HT-29 (cell line): ENCODE results near the gene ACKR4. TPM values are rescaled to one million over a fixed set of nuclear protein-coding genes. Genes with fewer than 3 reads are reported as not detected.
"Not testable (repeated sequence)": the region's sequence is repeated elsewhere in the genome, so short reads cannot be mapped to it uniquely, and the experiment has no call there.

Source experiments
- DNase-seq: peaks from one replicate; pipeline ENCODE4 v3.0.0-alpha.2; 2015; ENCODE audit warnings: low spot score
- total RNA-seq: library from RNA; depleted of rRNA; stranded (reverse); fragments of >200 nt; shearing (Covaris generic); gene quantifications from 2 replicates; pipeline ENCODE4 v1.2.3, GENCODE V29; 2014; rRNA removed

The ACKR4 gene
- total RNA-seq, 1 experiment from 2014 or later, result 0.43 TPM

DNA sequence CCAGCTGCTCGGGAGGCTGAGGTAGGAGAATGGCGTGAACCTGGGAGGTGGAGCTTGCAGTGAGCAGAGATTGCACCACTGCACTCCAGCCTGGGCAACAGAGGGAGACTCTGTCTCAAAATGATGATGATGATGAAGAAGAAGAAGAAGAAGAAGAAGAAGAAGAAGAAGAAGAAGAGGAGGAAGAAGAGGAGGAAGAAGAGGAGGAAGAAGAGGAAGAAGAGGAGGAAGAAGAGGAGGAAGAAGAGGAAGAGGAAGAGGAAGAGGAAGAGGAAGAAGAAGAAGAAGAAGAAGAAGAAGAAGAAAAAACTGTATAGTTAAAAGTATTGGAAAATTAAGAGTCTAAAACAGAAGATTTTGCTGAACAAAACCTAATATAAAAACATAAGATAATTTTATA lies 44.4 kb downstream of the ACKR4 start:
- DNase-seq, result not testable (repeated sequence)

GRCh38 chr3:132641837-132642538 lies 44.9 kb downstream of the ACKR4 start:
- DNase-seq, result peak; percentile 80

GRCh38 chr3:132642539-132642847 lies 45.4 kb downstream of the ACKR4 start:
- DNase-seq, result no peak

DNA sequence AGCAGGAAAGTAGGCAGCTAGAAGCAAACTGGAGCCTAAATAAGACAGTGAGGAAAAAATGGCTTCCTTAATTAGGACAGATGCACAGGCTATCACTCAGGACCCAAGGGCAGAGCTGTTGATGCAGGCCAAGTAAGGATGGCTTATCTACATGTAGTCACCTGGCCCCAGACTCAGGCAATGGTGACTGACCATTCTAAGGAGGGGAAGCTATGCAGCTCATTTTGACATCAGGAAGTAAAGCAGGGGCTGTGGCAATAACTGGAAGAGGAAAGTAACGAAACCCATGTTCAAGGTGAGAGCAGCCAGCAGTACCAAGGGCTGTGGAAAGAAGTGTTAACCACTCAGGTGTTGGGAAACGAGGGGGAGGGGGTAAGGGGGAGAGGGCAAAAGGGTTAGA lies 46.3 kb downstream of the ACKR4 start:
- no peak for DNase-seq

GRCh38 chr3:132645058-132645457 lies 48.0 kb downstream of the ACKR4 start:
- DNase-seq, result no peak

DNA sequence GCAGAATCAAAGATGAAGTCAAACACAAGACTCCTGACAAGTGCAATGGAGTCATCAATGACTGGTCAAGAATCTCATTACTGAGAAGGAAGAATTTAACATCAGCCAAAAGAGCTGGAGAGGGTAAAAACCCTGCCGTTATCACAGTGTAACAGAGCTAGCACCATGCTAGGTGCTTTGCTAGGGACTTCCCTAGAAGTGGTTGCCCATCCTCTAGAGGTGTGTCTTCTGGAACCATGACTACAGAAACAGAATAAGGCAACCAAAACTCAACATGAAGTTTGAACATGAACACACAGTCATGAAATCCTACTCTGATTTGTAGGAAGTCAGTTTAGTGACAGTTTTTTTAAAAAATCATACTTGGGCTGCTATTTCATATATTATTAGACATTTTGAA lies 53.1 kb downstream of the ACKR4 start:
- no peak for DNase-seq

Other genes starting within 250 kb of the ACKR4 start
- 12.8 TPM in 2 replicates for gene DNAJC13, start 179.8 kb upstream of the ACKR4 start, total RNA-seq
- 6.2 and 10.9 TPM in 2 replicates for gene ACAD11, start 62.5 kb downstream of the ACKR4 start, total RNA-seq
- gene UBA5, start 63.1 kb downstream of the ACKR4 start, total RNA-seq, result 104 and 110 TPM in 2 replicates
- 8.8 and 13.5 TPM in 2 replicates for gene NPHP3, start 125.1 kb downstream of the ACKR4 start, total RNA-seq